Colon (tissue), 2 donors: ENCODE results near the gene P3H4.

Experiments used
- FAIRE-seq: peaks from 2 replicates; lab custom pipeline; 2012; peaks lifted over from hg19 to GRCh38; lab: Jason Lieb, UNC
- donor health status: control.
- donor health status: control.

The P3H4 gene

DNA sequence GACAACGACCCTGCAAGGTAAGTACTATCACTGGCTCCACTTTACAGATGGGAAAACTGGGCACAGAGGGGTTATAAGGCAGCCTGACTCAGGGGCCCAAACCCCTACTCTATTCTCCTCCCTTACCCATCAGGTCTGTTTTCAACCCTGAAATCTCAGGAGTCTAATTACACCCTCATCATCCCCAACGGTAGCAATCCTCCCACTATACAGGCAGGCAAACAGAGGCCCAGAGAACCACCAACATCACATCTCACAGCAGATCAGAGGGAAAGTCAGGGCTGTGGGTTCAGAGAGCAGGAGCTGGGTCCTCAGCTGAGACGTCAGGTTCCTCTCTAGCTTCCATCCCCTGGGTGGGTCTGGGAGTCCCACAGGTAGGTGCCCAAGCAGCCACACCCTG is 41.8 kb downstream of the P3H4 start:
- FAIRE-seq, result no peak

DNA sequence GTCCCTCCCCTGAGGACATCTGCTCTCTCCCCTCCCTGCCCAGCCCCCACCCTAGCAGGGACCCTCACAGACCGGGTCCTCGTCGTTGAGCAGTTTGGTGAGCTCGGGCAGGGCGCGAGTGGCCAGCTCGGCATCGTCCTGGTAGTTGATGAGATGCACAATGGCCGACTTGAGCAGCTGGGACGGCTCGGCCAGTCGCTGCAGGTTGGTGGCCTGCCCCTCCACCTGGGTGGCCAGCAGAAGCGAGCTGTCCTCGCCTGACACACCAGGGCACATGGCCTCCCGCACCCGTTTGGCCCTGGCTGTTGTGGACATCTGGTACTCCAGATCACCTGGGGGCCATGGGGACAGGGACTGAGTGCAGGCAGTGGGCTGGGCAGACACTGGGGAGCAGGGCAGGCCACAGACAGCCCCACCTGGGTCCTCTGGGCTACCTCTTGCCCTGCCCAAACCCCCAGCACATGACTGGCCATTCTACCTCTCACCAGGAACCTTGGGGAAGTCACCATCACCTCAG is 42.3 kb downstream of the P3H4 start:
- no peak for FAIRE-seq

DNA sequence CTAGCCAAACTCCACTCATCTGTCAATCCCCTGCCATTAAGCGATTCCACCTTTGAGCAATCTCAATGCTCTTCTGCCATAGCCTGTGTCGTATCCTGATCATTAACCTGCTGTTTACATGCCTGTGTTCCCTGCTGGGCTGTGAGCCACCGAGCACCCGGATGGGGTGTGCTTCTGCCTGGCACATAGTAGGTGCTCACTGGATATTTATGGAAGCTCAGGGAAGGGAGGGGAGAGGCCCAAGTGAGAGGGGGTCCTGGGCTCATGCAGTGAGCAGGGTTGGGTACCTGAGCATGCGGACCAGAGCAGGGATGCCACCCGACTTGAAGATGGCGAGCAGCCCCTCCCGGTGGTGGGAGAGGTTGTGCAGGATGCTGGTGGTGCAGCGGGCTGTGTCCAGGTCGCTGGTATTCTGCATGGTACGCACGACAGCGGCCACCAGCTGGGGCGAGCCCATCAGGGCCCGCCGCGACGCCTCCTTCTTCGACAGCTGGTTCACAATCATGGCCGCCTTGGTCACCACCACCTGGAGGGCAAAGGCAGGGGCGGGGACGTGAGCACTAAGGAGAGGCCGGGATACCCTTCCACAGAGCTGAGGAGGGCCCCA is 43.0 kb downstream of the P3H4 start:
- FAIRE-seq, result no peak

DNA sequence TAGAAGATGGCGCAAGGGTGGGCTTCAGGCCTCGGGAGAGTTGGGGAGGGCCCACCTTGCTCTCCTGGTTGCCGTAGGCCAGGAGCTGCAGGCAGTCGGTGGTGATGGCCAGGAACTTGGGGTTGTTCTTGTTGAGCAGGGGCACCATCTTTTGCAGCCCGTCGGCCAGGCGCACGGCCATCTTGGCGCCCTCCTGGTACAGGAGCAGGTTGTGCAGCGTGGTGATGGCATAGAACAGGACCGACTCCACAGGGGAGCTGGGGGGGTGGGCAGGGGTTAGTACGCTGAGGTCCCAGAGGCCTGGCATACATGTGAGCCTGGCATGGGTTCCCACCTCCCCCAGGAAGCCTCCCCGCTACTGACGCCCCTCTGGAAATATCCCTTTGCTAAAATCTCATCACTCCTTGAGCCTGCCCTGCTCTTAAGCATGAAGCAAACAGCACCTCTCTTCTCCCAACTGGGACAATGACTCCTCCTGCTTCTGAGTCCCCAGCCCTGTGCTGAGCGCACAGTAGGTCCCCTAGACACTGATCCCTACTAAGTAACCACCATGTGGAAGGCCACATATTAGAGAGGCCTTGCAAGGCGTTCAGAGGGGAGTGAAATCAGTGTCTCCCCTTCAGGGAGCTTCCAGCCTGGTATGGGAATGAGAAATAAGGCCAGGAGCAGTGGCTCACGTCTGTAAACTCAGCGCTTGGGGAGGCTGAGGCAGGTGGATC is 44.3 kb downstream of the P3H4 start:
- FAIRE-seq, result no peak

DNA sequence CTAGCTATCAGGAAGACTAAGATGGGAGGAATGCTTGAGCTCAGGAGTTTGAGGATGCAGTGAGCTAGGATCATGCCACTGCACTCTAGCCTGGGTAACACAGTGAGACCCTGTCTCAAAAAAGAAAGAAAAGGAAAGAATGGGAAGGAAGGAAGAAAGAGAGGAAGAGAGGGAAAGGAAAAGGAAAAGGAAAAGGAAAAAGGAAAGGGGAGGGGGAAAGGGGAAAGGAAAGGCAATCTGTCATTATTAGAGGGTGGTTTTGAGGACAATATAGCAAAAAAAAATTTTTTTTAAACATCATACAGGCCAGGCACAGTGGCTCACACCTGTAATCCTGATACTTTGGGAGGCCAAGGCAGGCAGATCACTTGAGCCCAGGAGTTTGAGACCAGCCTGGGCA is 45.6 kb downstream of the P3H4 start:
- FAIRE-seq, result no peak

DNA sequence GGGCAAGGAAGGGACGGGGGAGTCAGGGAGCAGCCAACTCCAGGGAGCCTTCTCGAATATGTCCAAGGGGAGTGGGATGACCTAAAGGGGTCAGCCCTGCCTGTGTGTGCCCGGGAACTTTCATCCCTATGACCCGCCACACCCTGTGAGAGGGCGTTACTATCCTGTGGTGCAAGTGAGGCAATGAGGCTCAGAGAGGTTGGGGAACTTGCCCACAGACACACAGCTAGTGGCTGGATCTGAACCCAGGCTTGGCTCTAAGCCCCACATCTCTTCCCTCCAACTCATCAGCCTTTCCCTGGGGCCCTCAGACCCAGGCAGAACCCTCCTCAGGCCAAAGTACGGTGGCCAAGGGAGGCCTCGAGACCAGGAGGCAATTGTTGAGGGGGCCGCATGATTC is 48.4 kb downstream of the P3H4 start:
- no peak for FAIRE-seq

DNA sequence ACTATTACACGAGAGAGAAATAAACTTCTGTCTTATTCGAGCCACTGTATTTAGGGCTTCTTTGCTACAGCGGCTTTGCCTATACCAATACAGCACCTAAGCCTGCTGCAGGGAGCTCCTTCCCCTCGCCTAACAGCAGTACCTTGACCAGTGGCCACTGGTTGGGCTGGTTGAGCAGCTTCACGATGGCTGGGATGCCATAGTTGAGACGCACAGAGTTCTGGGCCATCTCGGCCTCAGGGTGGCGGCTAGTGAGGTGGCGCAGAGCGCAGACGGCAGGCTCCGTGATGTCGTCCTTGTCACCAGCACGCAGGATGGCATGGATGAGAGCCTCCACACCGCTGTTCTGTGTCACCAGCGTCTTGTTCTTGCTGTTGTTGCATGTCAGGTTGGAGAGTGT is 48.9 kb downstream of the P3H4 start:
- FAIRE-seq, result no peak

DNA sequence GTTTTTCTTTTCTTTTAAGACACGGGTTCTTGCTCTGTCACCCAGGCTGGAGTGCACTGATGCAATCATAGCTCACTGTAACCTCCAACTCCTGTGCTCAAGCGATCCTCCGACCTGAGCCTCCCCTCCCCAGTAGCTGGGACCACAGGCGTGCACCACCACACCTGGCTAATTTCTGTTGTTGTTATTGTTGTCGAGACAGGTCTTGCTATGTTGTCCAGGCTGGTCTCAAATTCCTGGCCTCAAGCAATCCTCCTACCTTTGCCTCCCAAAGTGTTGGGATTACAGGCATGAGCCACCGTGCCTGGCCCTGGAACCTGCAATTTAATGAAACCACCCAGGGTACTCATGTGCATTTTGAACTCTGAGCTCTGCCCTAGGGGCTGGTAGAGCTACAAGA is 49.4 kb downstream of the P3H4 start:
- FAIRE-seq, result no peak

DNA sequence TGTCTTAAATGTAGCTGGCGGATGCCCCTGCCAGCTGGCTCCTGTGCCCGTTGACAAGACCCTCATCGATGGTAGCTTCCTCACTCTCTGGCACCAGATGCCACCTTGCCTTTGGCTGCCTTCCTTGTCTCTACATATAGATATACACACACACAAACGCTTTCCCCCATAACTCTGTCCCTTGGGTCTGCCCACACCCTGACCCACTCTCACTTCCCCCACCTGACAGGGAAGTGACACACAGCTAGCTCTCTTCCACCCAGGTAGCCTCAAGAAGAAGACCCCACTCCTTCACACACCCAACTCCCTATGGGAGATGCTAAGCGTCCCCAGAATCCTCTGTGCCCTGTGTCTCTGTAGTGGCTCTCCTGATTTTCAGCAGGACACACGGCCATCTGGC is 50.9 kb downstream of the P3H4 start:
- no peak for FAIRE-seq

DNA sequence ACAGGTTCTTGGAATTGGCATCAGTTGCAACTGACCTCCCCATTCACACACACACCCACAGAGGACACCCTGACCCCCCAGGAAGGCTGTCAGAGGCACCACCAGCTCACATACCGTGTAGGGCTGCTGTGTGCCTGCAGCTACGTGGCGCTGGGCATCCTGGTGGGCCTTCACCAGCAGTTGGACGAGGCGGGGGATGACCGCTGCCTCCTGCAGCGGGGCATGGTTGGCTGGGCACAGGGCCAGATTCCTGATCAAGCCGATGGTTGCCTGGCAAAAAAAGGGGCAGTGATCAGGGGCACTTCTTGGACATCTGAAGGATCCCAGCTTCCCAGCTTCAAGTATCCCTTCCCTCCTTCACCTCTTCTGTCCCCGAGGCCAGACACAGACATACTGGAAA is 53.1 kb downstream of the P3H4 start:
- FAIRE-seq, result no peak

DNA sequence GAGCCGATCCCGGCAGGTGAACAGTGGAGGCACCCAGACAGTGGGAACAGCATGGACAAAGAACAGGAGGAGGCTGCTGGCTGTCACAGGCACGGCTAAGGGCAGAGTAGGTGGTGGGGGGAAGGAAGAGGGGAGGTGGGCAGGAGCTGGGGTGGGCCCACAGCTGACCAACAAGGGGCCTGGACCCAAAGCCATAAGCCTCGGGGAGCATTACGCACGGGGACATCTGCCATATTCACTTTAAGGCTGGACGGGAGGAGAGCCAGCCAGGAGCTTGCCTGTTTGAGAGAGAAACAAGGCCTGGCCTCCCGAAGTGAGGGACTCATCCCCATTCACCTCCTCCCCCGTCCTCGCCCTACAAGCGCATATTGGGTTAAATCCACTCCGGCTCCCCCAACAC is 57.7 kb downstream of the P3H4 start:
- FAIRE-seq, result no peak
